HepG2 (cell line): Measurements from ENCODE around the gene TSC22D1. TPM values are rescaled to one million over a fixed set of nuclear protein-coding genes. Genes with fewer than 3 reads are reported as not detected.

Experiments used
- ELK4 ChIP-seq: sonication (generic); formaldehyde crosslinking; IDR thresholded peaks from 2 replicates; pipeline ENCODE4 v1.9.0; 2021; ENCODE audit warnings: missing genetic modification reagents, borderline replicate concordance
- GZF1 ChIP-seq: sonication (generic); formaldehyde crosslinking; IDR thresholded peaks from 2 replicates; pipeline ENCODE4 v1.5.1; 2020; ENCODE audit warnings: mild to moderate bottlenecking, missing genetic modification reagents
- HMG20B ChIP-seq: conservative IDR thresholded peaks from 2 replicates; pipeline ENCODE4 v1.6.1; 2016; ENCODE audit warnings: missing genetic modification reagents, missing compliant biosample characterization
- HNF4G ChIP-seq, 2 experiments: sonication (generic) in 1 of 2; formaldehyde crosslinking in 1 of 2; IDR thresholded peaks; 2 replicates each; pipeline versions ENCODE4 v1.4.0 to v1.6.1; 2011 to 2020; ENCODE audit warnings: borderline replicate concordance in 2 of 2, low read depth in 2 of 2, mild to moderate bottlenecking in 2 of 2, low read length in 1 of 2, missing genetic modification reagents in 1 of 2, moderate library complexity in 1 of 2
- IKZF5 ChIP-seq: IDR thresholded peaks from 2 replicates; pipeline ENCODE4 v1.6.1; 2018; ENCODE audit warnings: missing genetic modification reagents, mild to moderate bottlenecking, missing compliant biosample characterization
- MBD4 ChIP-seq: IDR thresholded peaks from 2 replicates; pipeline ENCODE4 v1.6.1; 2012; ENCODE audit warnings: low read length, inconsistent platforms, borderline replicate concordance
- MTA1 ChIP-seq: sonication (generic); formaldehyde crosslinking; IDR thresholded peaks from 2 replicates; pipeline ENCODE4 v1.4.0; 2020; ENCODE audit warnings: missing genetic modification reagents, mild to moderate bottlenecking, borderline replicate concordance
- NR3C1 ChIP-seq: sonication (generic); formaldehyde crosslinking; IDR thresholded peaks from 2 replicates; pipeline ENCODE4 v1.4.0; 2020; ENCODE audit warnings: missing genetic modification reagents
- RERE ChIP-seq: IDR thresholded peaks from 2 replicates; pipeline ENCODE4 v1.6.1; 2016; ENCODE audit warnings: low read depth, missing genetic modification reagents, missing compliant biosample characterization
- SKI ChIP-seq: fragments of 450-650 bp; IDR thresholded peaks from one replicate; pipeline ENCODE4 v1.6.1; 2018; ENCODE audit warnings: mild to moderate bottlenecking; ENCODE audit not compliant: partially characterized antibody
- SP2 ChIP-seq: sonication (generic); formaldehyde crosslinking; IDR thresholded peaks from 2 replicates; pipeline ENCODE4 v1.5.1; 2020; ENCODE audit warnings: mild to moderate bottlenecking, missing genetic modification reagents
- ZBTB1 ChIP-seq: sonication (generic); formaldehyde crosslinking; IDR thresholded peaks from 2 replicates; pipeline ENCODE4 v1.4.0; 2020; ENCODE audit warnings: missing genetic modification reagents, borderline replicate concordance
- ZBTB7A ChIP-seq: sonication (generic); formaldehyde crosslinking; IDR thresholded peaks from 2 replicates; pipeline ENCODE4 v1.8.0; 2022; ENCODE audit warnings: mild to moderate bottlenecking, missing genetic modification reagents
- ZBTB8A ChIP-seq: sonication (generic); formaldehyde crosslinking; IDR thresholded peaks from 2 replicates; pipeline ENCODE4 v1.4.0; 2020; ENCODE audit warnings: mild to moderate bottlenecking, low read depth, missing genetic modification reagents, borderline replicate concordance
- ZFP36 ChIP-seq: fragments of 150-350 bp; IDR thresholded peaks from 2 replicates; pipeline ENCODE4 v1.6.1; 2018; ENCODE audit warnings: borderline replicate concordance, low read length, low read depth; ENCODE audit not compliant: partially characterized antibody
- ZKSCAN8 ChIP-seq: IDR thresholded peaks from 2 replicates; pipeline ENCODE4 v1.6.1; 2016; ENCODE audit warnings: borderline replicate concordance, missing genetic modification reagents, missing compliant biosample characterization
- ZNF234 ChIP-seq: sonication (generic); formaldehyde crosslinking; conservative IDR thresholded peaks from 2 replicates; pipeline ENCODE4 v1.5.1; 2020; ENCODE audit warnings: mild to moderate bottlenecking, missing genetic modification reagents
- ZNF282 ChIP-seq: fragments of 450-650 bp; IDR thresholded peaks from 2 replicates; pipeline ENCODE4 v1.6.1; 2018; ENCODE audit not compliant: partially characterized antibody
- ZNF350 ChIP-seq: sonication (generic); formaldehyde crosslinking; IDR thresholded peaks from 2 replicates; pipeline ENCODE4 v1.4.0; 2020; ENCODE audit warnings: mild to moderate bottlenecking, low read depth, missing genetic modification reagents, borderline replicate concordance
- ZNF598 ChIP-seq: sonication (generic); formaldehyde crosslinking; IDR thresholded peaks from 2 replicates; pipeline ENCODE4 v1.5.1; 2020; ENCODE audit warnings: mild to moderate bottlenecking, missing genetic modification reagents, borderline replicate concordance
- ZNF7 ChIP-seq: IDR thresholded peaks from 2 replicates; pipeline ENCODE4 v1.6.1; 2016; ENCODE audit warnings: missing biosample characterization, missing genetic modification reagents
- ZNF761 ChIP-seq: sonication (generic); formaldehyde crosslinking; conservative IDR thresholded peaks from 2 replicates; pipeline ENCODE4 v1.4.0; 2020; ENCODE audit warnings: mild to moderate bottlenecking, missing genetic modification reagents
- polyA plus RNA-seq, 8 experiments: library from polyadenylated mRNA; depleted of rRNA in 3 of 8; stranded (reverse) in 7 of 8; unstranded in 1 of 8; fragments of >200 nt; fragmentation: Illumina TruSeq in 4 of 8; extraction: Trizol in 4 of 8; gene quantifications; 2 replicates each; pipeline versions ENCODE4 v1.2.1 to v1.2.3, GENCODE V29; 2011 to 2016; ENCODE audit warnings: low read depth in 4 of 8, missing spikeins in 1 of 8, mixed read lengths in 1 of 8; ENCODE audit not compliant: insufficient read depth in 1 of 8
- total RNA-seq, 5 experiments: library from RNA; depleted of rRNA; stranded (reverse); fragments of >200 nt; fragmentation: Illumina TruSeq; extraction: Trizol; gene quantifications; 2 replicates each; pipeline ENCODE4 v1.2.3, GENCODE V29; 2016; ENCODE audit warnings: low read depth in 1 of 5

The TSC22D1 gene
- total and polyA plus RNA-seq, 2 of the 13 experiments (the other 11 are each of a cell fraction or from before 2014, with no cell fraction given): 18.4 to 35.7 TPM

- peak; percentile 28; the same call in 1 of the 2 replicates for TF ChIP-seq IKZF5 (CRISPR knock-in tag)
- no peak for TF ChIP-seq ZBTB7A (CRISPR knock-in tag)
- no peak for TF ChIP-seq GZF1 (CRISPR knock-in tag)
- TF ChIP-seq NR3C1 (CRISPR knock-in tag): no peak
- TF ChIP-seq ZFP36: no peak
- TF ChIP-seq SKI: peak; percentile 36
- no peak for TF ChIP-seq SP2
- TF ChIP-seq RERE (CRISPR knock-in tag): no peak
- no peak; the same call in 1 of the 2 replicates for TF ChIP-seq HNF4G (IDR thresholded peaks at IDR 0.05; ENCODE audit: borderline replicate concordance, low read depth, low read length)
- TF ChIP-seq HNF4G (CRISPR knock-in tag; IDR thresholded peaks at IDR 0.05; ENCODE audit: borderline replicate concordance, low read depth): no peak
- TF ChIP-seq ZNF7 (CRISPR knock-in tag): no peak
- no peak for TF ChIP-seq MBD4
- TF ChIP-seq MTA1 (CRISPR knock-in tag): peak; percentile 64; the same call in 1 of the 2 replicates
- no peak for TF ChIP-seq ZBTB1 (CRISPR knock-in tag)
- TF ChIP-seq ZNF761 (CRISPR knock-in tag): no peak; the same call in 1 of the 2 replicates
- TF ChIP-seq ZNF282: no peak
- no peak for TF ChIP-seq ZKSCAN8 (CRISPR knock-in tag)
- TF ChIP-seq ZNF598 (CRISPR knock-in tag): peak; percentile 32; the same call in 1 of the 2 replicates
- TF ChIP-seq ELK4 (CRISPR knock-in tag): no peak
- TF ChIP-seq ZNF234: no peak
- TF ChIP-seq ZNF350: no peak; the same call in 1 of the 2 replicates
- TF ChIP-seq ZBTB8A: no peak
- no peak for TF ChIP-seq HMG20B (CRISPR knock-in tag)
These were observed 1.3 kb upstream of the TSC22D1 start (continued) for GRCh38 chr13:44577236-44578066.
